Measurements from ENCODE around the gene CCR3.

DNA sequence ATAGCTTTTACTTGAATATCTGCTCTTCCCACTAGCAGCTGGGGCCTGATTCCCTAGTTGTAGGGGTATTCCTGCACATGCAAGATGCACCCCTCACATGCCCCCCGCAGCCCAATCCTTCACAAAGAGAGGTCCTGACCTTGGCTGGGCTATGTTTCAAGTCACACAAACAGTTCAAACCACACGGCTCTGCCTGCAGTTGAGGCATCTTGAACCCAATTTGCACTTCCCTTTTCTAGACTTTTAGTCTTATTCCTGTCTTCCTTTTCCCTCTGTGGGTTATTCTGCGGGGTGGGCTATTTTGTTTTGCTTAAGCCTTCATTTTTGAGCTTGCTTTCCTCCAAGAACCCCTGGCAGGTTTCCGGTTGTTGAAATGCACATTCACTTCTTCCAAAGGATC, 20.9 kb upstream of the CCR3 start:
- TF ChIP-seq, protein P1, sequence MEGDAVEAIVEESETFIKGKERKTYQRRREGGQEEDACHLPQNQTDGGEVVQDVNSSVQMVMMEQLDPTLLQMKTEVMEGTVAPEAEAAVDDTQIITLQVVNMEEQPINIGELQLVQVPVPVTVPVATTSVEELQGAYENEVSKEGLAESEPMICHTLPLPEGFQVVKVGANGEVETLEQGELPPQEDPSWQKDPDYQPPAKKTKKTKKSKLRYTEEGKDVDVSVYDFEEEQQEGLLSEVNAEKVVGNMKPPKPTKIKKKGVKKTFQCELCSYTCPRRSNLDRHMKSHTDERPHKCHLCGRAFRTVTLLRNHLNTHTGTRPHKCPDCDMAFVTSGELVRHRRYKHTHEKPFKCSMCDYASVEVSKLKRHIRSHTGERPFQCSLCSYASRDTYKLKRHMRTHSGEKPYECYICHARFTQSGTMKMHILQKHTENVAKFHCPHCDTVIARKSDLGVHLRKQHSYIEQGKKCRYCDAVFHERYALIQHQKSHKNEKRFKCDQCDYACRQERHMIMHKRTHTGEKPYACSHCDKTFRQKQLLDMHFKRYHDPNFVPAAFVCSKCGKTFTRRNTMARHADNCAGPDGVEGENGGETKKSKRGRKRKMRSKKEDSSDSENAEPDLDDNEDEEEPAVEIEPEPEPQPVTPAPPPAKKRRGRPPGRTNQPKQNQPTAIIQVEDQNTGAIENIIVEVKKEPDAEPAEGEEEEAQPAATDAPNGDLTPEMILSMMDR (conservative IDR thresholded peaks at IDR 0.05; ENCODE audit: low read depth, low read length): no peak
- TF ChIP-seq EZH2 (IDR thresholded peaks at IDR 0.05; ENCODE audit: low read length, unreplicated experiment) (no peak), EZH2phosphoT487 (IDR thresholded peaks at IDR 0.05; ENCODE audit: borderline replicate concordance, low read length) (no peak)
